GM21360 (cell line): ENCODE measurements around the gene GCLM.

Source experiments
- ATAC-seq: cut with Tn5 transposase; IDR thresholded peaks from one replicate; pipeline ENCODE4 v1.9.1; 2021; ENCODE audit warnings: mild to moderate bottlenecking, moderate library complexity; ENCODE audit not compliant: unreplicated experiment

Gene GCLM

GRCh38 chr1:93847811-93848288 lies 61.4 kb downstream of the GCLM start:
- peak; percentile 20 for ATAC-seq

GRCh38 chr1:93846992-93847810 lies 62.0 kb downstream of the GCLM start:
- ATAC-seq: peak; percentile 65

- ATAC-seq: peak; percentile 42
Measured at GRCh38 chr1:93846206-93846991, 62.8 kb downstream of the GCLM start.

- no peak for ATAC-seq
Measured at GRCh38 chr1:93845538-93846205, 63.6 kb downstream of the GCLM start.

- no peak for ATAC-seq
Measured at GRCh38 chr1:93844262-93845045, 64.8 kb downstream of the GCLM start.

GRCh38 chr1:93842750-93843500 lies 66.3 kb downstream of the GCLM start:
- ATAC-seq: no peak

GRCh38 chr1:93841771-93842170 lies 67.5 kb downstream of the GCLM start:
- ATAC-seq: no peak

GRCh38 chr1:93840956-93841482 lies 68.2 kb downstream of the GCLM start:
- no peak for ATAC-seq

- no peak for ATAC-seq
Measured at GRCh38 chr1:93839753-93840152, 69.5 kb downstream of the GCLM start.

- no peak for ATAC-seq
Measured at GRCh38 chr1:93839307-93839706, 69.9 kb downstream of the GCLM start.

GRCh38 chr1:93837961-93838360 lies 71.3 kb downstream of the GCLM start:
- no peak for ATAC-seq
